DMS114 treated with DMSO at 0.1 percent for 48 hours (cell line): ENCODE data around the gene ASAP2.

ENCODE experiments used
- DNase-seq: peaks from one replicate; lab custom pipeline; 2025; ENCODE audit not compliant: unreplicated experiment; lab: John Stamatoyannopoulos, UW

Gene ASAP2

DNA sequence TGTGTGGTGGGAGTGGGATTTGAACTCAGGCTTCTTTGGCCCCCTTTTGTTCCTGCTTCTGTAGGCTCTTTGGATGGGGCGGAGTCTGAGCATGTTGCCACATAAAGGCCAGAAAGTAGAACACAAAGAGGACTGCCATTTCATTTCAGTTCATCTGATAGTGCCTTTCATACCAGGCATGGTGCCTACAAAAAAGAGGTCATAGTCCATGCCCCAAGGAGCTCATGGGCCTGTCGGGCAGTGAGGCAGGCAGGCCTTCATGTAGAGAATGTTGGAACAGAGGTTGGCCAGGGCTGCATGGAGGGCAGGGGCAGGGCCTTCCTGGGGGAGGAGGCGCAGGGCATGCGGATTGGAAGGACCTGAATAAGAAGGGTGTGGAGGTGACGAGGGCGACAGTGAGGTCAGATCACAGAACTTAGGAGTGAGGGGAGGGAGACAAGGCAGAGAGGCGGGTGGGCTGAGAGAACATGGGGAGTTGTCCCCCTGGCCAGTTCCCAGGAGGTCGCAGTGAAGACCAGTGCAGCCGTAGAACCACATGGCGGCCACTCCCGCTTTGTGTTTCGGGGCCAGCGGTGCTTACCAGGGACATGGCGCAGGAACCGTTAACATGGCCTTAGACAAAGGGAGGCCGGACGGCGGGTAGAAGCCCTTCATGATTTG lies 167.6 kb downstream of the ASAP2 start:
- DNase-seq = no peak

DNA sequence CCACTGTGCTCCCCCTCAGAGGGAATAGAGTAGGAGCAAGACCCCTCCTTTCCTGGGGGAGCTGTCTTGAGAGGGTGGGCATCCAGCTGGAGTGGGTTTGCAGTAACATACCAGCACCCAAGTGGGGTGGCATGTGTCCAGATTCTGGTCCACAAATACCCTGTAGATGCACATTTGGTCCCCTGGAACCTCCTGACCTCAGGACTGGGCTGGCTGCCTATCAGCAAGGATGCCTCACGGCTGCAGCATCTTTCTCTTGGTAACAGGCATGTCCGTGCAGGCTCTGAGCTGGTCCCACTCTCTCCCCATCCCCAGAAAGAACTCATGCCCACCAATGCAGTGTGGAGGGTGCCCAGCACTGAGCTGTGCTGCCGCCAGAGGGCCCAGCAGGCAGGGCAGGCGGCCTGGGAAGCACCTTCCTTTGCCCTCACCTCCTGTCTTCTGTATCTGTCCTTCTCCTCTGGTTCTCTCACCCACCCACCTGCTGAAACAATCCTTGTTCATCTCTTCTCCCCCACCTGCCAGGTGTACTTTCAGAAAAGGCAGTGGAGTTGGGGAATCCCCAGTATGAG lies 169.3 kb downstream of the ASAP2 start:
- DNase-seq = no peak

DNA sequence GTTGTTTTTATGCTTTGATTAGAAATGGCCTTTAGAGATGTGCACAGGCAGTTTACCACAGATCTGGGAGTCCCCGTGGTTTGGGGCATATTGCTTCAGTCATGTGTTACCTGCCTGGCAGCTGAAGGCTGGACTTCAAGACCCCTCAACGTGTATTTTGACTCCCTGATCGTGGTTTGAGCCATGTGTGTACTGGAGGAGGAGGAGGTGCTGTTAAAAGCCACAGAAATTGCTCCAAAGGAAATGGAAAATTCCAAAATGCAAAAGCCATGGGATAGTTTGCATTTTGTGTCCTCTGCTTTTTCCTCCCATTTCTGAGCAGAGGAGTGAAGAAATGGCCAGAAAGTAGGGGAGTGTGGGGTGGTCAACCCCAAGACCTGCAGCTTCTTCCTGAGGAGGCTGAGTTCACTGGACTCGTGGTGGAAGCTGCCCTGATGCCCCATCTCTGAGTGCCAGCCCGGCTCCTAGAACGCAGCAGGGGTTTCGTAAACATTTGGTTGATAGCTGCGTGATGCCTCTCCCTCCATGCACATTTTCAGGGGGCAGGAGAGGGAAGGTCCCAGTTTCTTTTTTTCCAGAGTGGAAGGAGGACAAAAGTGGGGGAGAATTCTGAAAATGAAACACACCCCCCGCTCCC lies 171.0 kb downstream of the ASAP2 start:
- no peak for DNase-seq

DNA sequence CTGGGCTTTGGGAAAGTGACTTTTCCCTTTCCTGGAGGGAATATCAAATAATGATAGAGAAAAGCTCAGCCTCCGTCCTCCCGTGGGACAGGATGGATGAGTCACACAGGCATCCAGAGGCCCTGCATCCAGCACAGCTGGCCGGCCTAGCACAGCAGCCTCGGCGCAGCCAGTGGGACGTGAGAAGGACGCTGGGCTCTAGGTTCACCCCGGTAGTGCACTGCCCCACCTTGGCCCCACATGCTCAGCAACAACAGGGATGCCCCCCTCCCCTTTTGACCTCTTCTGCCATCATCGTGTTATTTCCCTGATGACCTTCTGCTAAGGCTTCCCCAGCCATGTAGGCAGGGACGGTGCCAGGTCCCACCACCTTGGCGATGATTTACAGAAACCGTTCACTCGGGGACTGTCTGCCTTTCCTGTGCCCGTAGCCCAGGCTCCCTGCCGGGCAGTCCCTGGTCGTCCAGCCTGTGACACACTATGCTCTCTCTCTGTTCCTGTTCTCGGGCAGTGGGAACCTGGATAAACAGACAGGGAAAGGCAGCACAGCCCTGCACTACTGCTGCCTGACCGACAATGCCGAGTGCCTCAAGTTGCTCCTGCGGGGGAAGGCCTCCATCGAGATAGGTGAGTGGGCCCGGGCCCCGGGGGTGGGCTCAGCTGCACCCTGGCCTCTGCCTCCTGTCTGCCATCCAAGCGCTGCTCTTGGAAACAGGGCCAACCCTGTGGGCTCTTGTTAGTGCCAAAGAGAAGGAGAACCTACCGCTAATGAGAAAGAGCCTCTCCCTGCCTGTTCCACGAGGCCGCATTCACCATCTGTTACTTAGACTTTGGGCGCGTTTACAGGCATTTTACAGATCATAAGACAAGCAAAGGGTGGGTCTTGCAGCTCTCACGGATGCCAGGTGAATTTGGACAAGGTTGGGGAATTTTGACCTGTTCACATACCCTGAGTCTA lies 172.1 kb downstream of the ASAP2 start:
- no peak for DNase-seq

DNA sequence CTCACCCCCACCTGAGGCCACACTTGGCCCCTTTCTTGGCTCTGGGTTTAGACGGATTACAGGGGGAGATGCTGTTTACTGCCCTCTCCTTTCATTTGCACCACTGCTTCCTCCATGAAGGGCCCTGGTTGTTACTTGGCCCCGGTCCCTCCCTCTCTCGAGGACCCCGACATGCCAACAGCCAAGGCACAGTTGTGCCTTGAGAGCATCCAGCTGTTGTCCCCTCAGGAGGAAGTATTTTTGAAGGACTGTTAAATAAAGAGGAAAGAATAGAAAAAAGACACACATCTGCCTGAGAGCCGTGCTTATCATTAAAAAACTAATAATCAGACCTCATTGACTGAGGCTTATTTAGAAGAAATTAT lies 172.8 kb downstream of the ASAP2 start:
- no peak for DNase-seq

DNA sequence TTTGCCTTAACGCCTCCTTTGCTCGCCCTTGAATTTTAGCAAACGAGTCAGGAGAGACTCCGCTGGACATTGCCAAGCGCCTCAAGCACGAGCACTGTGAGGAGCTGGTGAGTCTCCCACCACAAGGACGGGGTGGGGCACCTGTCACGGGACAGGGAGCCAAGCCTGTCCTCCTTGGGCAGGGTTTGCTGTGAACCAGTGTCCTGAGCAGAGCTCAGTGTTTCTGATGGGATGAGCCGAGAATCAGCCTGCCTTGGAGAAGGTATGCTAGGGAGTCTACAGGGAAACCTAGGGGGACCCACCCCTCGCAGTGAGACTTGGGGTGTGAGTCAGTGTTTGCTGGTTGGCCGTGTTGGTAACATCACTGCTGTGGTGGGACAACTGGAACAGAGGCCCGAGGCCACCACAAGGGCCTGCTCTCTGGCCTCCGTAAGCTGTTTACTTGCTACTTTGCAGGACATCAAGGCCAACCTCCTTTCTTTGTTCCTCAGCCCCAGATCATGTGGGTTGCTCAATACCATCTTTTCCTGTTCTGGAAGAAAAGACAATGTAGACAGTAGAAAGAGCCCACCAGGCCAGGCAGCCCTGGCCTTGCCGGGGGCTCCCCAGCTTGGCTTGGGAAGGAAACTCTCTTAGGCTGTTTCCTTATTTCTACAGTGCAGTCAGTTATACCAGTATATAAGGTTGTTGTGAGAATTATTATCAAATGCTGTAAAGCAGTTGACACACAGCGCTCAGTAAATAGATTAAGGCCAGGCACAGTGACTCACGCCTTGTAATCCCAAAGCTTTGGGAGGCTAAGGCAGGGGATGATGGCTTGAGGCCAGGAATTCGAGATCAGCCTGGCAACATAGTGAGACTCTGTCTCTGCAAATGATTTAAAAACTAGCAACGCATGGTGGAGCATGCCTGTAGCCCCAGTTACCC lies 174.4 kb downstream of the ASAP2 start:
- no peak for DNase-seq

DNA sequence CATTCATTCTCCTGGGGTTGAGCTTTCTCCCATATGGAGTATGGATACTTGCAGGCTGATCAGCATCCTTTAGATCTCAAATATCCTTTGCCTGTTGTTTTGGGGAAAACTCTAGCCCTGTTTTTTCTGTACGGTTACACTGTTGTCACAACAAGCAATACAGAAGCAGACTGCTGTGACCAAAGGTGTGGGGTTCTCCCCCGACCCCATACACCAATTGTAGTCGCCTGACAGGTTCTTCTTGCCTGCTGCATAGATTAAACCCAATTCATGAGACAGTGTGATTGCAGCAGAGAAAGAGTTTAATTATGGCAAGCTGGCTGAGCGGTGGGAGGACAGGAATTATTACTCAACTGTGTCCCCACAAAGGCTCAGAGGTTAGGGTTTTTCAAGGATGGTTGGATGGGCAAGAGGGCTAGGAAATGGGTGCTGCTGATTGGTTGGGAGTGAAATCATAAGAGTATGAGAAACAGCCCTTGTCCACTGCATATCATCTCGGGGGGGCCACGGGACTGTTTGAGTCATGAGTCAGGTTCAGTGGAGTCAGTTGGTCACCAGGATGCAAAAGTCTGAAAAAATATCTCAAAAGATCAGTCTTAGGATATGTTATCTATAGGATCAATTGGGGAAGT lies 176.1 kb downstream of the ASAP2 start:
- no peak for DNase-seq

DNA sequence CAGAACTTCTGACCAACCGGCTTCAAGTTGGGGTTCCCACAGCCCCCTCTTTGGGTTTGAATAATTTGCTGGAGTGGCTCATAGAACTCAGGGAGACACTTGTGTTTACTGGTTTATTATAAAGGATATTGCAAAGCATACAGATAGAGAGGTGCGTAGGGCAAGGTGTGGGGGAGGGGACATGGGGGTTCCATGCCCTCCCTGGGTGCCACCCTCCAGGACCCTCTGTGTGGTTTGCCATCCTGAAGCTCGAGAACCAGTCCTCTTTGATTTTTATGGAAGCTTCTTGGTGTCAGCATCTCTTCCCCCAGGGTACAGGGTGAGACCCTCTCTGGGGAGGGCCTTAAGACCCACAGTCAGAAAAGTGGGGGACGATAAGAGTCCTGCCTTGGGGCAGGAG lies 177.9 kb downstream of the ASAP2 start:
- DNase-seq = no peak

DNA sequence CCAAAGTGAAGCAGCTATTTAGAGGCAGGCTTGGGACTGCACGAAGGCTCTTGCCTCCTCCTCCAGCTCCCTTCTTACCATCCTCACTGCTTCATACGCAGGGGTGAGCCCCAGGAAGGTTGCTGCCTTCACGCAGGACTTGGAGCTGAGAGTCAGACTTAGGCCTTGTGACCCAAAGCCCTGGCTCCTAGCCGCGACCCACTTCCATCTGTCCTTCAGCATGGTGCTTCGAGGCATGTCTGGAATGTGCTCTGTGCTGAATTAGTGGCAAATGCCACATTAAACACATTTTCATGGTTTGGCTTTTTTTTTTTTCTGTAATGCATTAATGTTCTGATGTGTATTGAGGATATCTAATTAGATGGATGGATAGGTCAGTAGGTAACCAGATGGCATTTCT lies 179.2 kb downstream of the ASAP2 start:
- DNase-seq = no peak

DNA sequence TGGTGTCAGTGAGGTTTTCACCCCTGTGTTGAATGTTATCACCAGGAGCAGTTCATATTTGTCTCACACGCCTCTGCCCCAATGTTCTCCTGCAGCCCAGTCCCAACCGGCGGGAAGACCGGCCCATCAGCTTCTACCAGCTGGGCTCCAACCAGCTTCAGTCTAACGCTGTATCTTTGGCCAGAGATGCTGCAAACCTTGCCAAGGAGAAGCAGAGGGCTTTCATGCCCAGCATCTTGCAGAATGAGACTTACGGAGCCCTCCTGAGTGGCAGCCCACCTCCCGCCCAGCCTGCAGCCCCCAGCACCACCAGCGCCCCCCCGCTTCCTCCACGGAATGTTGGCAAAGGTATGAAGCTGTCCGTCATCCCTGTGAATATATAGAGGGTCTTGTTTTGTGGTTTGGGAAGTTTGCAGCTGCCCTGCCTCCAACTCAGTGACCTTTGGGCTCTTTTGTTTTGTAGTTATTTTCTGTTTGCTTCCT lies 181.6 kb downstream of the ASAP2 start:
- DNase-seq = no peak

DNA sequence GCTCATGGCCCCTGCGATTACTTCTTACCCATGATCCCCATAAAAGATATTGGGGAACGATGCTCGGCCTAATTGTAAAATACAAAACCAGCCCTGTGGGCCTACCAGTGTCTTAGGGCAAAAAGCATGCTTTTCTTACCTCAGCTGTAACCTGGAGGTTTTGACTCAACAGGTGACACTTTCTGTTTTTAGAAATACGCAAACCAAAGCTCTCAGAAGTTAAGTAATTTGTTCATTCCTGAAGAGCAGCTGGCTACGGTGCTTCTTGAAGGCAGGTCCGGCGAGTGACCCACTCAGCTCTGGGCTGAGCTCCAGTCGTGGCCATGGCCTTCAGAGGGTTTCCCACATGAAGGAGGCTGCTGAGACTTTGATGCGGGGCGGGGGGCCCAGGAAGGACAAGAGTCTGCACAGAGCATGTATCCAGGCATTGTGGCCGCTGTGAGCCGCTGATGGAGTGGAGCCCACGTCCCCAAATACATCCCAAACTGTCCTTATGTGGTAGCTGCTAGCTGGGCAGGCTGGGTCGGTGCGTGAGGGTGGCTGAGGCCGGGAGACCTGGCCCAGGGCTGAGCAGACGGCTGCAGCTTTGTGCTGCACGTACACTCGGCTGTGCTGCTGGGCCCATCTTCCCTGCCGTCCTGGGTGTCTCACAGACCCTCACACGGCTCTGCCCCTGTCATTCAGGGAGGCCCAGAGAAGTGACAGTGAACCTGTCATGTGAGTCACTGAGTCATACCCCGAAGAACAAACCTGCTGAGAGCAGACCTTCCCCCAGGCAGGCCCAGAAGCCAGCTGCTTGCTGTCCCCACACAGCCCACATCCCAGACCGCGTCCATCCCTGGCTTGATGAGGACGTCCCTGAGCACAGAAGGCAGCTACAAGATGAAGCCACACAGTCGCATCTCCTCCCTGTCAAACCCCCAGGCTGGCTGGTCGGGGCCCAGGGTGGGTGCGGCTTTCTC lies 182.6 kb downstream of the ASAP2 start:
- no peak for DNase-seq

DNA sequence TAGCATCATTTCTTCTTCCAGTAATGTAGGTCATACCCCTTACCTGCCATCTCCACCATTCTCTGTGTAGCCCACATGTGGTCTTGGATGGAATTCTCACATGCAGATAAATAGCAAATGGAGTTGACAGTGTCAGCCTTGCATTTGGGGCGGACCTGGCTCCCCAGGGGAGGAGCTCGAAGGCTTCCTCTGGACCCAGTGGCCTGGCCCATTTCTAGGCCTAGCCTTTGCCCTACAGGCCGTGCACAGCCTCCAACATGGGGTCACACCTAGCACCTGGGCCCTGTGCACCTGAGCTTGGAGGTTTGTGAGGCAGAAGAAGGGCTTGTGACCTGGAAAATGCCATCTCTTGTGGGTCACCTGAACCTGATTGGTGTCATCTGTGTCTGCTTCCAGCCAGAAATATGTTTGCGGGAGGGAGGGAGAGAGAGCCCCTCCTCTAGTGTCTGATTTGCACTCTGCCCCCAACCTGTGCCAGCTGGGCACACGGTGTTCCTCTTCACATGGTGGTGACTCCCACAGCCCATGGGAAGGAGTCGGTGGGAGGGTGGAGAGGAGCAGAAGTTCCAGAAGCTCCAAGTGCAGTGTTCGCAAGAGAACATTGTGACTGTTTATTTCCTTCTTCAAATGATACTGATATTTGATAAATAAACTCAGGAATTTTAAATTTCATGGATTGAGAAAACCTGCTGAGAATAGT lies 183.7 kb downstream of the ASAP2 start:
- no peak for DNase-seq

DNA sequence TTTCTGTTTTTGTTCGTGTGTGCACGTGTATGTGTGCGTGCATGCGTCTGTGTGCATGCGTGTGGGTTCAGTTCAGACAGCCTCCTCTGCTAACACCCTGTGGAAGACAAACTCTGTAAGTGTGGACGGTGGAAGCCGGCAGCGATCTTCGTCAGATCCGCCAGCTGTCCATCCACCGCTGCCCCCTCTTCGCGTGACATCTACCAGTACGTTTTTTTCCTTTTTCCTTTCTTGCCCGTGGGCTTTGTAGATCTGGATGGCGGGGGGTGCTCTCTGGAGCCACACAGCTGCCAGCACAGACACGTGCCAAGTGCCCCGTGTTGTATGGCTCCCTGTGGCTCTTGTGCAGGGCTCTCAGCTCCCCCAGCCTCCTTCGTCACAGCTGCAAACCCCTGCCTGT lies 184.4 kb downstream of the ASAP2 start:
- no peak for DNase-seq

DNA sequence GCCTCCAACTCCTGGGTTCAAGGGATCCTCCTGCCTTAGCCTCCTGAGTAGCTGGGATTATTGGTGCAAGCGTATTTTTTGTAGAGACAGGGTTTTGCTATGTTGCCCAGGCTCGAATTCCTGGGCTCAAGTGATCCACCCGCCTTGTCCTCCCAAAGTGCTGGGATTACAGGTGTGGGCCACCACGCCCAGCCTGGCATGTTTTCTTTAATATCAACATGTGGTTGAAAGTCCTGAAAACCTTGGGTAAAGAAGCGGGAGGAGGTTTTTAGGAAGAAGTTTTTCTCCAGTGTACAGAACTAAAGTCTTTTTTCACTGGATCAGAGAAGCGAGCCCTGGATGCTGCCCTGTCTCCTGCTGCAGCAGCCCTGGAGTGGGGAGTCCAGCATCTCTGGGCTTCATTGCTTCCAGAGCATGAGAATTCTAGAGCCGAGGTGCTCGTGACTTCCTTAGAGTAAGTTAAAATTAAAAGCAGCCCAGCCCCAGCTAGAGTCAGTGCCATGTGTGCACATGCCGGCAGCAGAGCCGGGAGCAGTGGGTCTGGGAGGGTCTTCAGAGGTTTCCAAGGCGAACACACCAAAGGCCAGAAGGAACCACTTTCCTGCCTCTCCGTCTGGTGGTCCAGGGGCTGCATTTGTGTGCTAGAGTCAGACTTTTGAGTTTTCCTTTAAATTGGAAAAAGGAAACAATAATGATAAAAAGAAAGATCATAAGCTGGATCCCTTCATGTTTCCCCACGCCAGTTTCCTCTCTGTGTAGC lies 185.5 kb downstream of the ASAP2 start:
- DNase-seq = no peak

DNA sequence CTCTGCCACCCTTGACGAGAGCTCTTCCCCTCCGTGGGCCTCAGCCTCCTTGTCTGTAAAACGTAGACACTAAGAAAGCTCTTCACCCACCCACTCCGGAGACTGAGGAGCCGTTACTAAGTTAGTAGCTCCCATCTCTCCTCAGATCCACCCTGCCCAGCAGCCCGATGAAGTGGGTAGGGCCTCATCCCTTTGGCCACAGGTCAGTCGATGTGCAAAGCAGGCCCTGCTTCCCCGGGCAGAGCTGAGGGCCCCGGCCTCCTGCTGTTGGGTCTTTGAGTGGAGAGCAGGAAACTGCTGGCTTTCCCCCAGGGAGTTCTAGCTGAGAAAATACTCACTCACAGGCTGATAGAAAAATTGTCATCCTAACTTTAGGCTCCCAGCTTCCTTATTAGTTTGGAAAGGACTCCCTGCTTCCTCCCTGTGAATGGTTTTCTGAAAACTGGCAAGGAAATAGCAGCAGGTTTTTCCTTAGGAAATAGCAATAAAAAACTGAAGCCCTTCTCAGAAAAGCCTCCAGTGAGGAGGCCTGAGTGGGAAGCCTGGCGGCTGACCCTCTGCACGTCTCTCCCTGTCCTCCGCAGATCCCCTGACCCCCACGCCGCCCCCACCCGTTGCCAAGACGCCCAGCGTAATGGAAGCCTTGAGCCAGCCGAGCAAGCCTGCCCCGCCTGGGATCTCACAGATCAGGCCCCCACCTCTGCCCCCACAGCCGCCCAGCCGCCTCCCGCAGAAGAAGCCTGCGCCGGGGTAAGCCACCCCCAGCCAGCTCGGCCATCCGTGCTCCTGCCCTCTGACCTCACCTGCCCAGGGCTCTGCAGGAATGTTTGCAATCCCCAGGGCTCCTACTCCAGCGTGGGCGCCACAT lies 186.5 kb downstream of the ASAP2 start:
- DNase-seq = no peak

DNA sequence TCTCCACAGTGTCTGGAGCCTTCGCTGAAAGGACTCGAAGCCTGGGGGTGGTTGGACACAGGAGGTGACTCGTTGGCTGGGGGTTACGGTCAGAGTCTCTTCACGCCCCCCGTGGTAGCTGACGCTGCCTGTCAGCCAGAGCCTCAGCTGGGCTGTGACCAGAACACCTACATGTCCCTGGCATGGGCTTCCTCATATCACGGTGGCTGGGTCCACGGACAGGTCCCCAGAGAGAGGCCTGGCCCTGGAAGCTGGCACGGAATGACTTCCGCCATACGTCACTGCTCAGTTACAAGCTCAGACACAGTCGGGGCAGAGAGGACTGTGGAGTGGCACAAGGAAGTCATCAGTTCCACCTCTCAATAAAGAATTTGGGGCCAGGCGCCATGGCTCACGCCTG lies 188.2 kb downstream of the ASAP2 start:
- no peak for DNase-seq

DNA sequence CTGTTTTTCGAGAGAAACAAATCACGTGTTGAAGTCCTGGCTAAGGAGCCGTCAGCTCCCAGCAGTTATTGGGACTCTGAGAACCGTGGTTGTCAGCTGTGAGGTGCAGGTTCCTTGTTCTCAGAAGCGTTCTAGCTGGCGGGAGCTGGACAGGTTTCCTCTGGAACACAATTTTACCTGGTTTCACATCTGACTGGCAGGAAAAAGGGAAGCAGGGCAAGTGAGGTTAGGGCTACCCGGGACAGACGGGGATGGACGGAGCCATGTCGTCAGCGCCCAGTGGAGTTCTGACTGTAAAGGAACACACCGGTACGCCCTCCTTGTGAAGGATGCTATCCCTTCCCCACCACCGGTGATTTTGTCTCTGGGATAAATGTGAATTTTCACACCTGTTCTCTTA lies 190.6 kb downstream of the ASAP2 start:
- no peak for DNase-seq
